Right cardiac atrium (tissue), 5 donors: ENCODE measurements around the gene SIX3. TPM values are rescaled to one million over a fixed set of nuclear protein-coding genes. Genes with fewer than 3 reads are reported as not detected.
A peak's percentile ranks its signal among the peaks of the same experiment; 100 is the strongest.

ENCODE experiments used
- ATAC-seq, 2 donors: fragments of 200-7000 bp; cut with Tn5 transposase; one replicate each; pipeline versions ENCODE4 v1.8.0 to v1.9.1; 2020; ENCODE audit warnings: moderate library complexity in 2 of 2, mild to moderate bottlenecking in 1 of 2
- DNase-seq, 3 donors: peaks; one replicate each; pipeline ENCODE4 v3.0.0-alpha.2; 2020
- H3K27ac ChIP-seq: one replicate; pipeline ENCODE4 v1.5.1; 2013; ENCODE audit warnings: mild to moderate bottlenecking, low read length, control low read depth, moderate library complexity
- H3K27me3 ChIP-seq: one replicate; pipeline ENCODE4 v1.6.1; 2013; ENCODE audit not compliant: control insufficient read depth, insufficient read depth
- H3K4me1 ChIP-seq: one replicate; pipeline ENCODE4 v1.6.1; 2013; ENCODE audit warnings: low read length; ENCODE audit not compliant: control insufficient read depth, insufficient read depth
- H3K4me3 ChIP-seq: one replicate; pipeline ENCODE4 v1.5.1; 2013; ENCODE audit warnings: low read length, control low read depth
- H3K9me3 ChIP-seq: one replicate; pipeline ENCODE4 v1.6.1; 2013; ENCODE audit warnings: low read length; ENCODE audit not compliant: control insufficient read depth
- WGBS: extraction: QIAGEN DNeasy Blood & Tissue Kit; methylation state at CpG from one replicate; pipeline ENCODE4 v1.1.7; 2013; 5-methylcytosine and 5-hydroxymethylcytosine counted together
- intact Hi-C, 4 donors: fragments of 100-400 bp; cut with DNase I; formaldehyde crosslinking; loops; one replicate each; pipeline versions ENCODE4 v1.11.0 to v1.14.0; 2022 to 2023
- polyA plus RNA-seq: library from polyadenylated mRNA; stranded (reverse); fragments of 200-250 nt; gene quantifications from one replicate; pipeline ENCODE4 v1.2.3, GENCODE V29; 2013
- total RNA-seq, 4 donors: library from RNA; stranded (reverse); fragmentation: NEBNext Ultra II Directional; extraction: Animal tissue kit (Norgen Biotek cat#: 25700); gene quantifications; one replicate each; pipeline ENCODE4 v1.2.1, GENCODE V29; 2021
- donor health status: healthy with polysubstance abuse.
- donor health status: DM: no; HTN: yes; CAD: no.
- donor health status: DM: no; HTN: no; CAD: no.
- donor health status: DM: no; HTN: yes; CAD: no; lungs with severe emphysema.
- donor health status: DM: yes; HTN: yes; CAD: no.

Gene SIX3
- total and polyA plus RNA-seq, 5 donors: not detected

DNA sequence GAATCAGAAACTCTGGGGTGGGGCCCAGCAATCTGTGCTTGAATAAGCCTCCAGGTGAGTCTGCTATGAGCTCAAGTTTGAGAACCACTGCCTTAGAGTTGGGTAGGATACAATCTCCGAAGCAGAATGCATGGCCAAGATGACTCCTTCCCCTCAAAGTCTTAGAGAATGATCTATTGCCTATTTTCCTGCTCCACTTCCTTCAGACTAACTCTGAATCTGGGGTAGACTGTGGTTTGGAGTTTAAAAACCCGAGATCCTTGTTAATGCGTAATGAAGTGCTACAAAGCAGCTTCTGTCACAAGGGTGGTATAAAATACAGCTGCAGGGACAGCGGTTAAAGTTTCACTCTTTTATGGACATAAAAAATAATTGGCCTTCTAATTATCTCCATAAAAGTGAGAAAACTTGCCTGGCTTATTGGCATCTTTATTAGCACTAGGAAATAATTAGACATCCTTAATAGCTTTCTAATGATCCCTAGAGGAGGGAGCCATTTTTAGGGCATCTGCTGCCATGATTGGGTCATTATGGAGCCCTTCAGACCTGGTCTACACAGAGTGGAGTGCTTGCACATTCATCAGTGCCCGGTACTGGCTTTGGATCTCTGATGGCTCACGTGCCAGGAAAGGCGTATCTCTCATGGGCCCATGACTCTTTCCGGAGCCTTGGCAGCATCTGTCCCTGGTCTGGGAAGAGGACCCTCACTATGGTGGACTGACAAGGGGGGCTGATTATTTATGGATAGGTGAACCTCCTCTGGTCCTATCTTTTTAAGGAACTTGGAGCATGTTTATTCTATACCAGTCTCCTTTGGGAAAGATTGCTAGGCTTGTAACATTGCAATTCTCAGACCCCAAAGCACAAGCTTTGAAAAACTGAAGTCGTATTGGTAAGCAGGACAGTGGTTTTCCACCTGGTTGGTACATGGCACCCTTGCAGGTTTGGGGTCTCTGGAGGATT lies 39.5 kb downstream of the SIX3 start:
- WGBS: 57% methylated on average over 9 of the region's 9 CpGs
- H3K27ac ChIP-seq: no peak overlapping the region
- no peaks in the 10 kb centered on the region for H3K9me3 ChIP-seq
- intact Hi-C loops: loop anchor here (2.0 to 5.0 kb wide), 3 partner anchors 512 to 516 kb away; no protein-coding TSS in a partner anchor
- no peaks in the 10 kb centered on the region for H3K4me1 ChIP-seq
- H3K4me3 ChIP-seq: no peak overlapping the region
- DNase-seq: no peak
- ATAC-seq: no peak
- H3K27me3 ChIP-seq: no peaks in the 10 kb centered on the region

DNA sequence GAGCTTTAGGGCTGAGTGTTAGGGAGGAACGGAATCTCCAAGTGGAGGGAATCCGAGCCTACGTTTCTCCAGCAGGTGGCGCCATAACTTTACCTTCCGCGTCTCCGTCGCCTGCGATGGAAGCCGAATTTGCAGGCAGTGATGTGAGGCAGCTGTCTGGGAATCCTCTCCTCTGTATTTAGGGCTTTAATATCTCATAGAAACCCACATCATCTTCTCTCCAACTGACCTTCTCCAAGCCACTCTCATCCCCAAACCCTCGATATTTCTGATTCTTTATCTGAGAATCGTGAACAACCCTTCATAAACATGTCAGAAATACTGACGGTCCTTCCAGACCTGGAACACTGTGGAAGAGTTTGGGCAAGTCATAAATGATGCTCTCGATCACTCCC lies 40.2 kb downstream of the SIX3 start:
- Histone ChIP-seq H3K9me3 (no peaks in the 10 kb centered on the region), H3K4me1 (no peaks in the 10 kb centered on the region), H3K27me3 (no peaks in the 10 kb centered on the region), H3K4me3 (no peak overlapping the region), H3K27ac (no peak overlapping the region)
- peak; percentile 75 to 89 (median 84) for DNase-seq
- 11% methylated on average over 14 of the region's 14 CpGs for WGBS
- peak; percentile 77 to 78 for ATAC-seq
- intact Hi-C loops: loop anchor here (2.0 to 5.0 kb wide), 3 partner anchors 511 to 516 kb away; no protein-coding TSS in a partner anchor

DNA sequence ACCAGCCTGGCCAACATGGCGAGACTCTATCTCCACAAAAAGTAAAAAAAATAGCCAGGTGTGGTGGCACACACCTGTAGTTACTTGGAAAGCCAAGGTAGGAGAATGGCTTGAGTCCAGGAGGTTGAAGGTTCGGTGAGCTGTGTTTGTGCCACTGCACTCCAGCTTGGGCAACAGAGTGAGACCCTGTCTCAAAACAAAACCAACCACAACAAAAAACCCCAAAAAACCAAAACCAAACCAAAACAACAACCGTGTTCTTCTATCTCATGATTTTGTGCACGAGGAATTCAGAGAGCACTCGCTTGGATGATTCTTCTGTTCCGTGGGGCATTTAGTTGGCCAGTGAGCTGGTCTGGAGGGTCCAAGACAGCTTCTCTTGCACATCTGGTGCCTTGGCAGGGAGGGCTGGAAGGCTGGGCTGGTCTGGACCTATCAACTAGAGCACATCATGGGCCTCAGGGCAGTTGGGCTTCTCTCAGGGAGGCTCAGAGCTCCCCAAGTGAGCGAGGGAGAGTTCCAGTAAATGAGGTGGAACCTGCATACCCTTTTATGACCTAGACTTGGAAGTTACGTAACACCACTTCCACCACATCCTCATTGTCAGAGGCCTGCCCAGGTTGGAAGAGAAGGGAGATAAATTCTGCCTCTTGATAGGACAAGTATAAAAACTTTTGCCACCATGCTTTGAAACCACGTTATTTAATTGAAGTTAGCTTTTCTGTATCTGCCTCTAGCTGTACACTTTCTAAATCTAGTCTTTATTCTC lies 42.5 kb downstream of the SIX3 start:
- intact Hi-C loops: loop anchor here in 1 of 4 donors (5.0 kb wide), 1 partner anchor 513 kb away; no protein-coding TSS in a partner anchor
- no peaks in the 10 kb centered on the region for H3K4me1 ChIP-seq
- no peak overlapping the region for H3K27ac ChIP-seq
- 81% methylated on average over 9 of the region's 9 CpGs for WGBS
- DNase-seq: no peak
- no peak overlapping the region for H3K4me3 ChIP-seq
- no peak for ATAC-seq
- peaks cover 3% of the 10 kb centered on the region for H3K9me3 ChIP-seq
- H3K27me3 ChIP-seq: no peaks in the 10 kb centered on the region

DNA sequence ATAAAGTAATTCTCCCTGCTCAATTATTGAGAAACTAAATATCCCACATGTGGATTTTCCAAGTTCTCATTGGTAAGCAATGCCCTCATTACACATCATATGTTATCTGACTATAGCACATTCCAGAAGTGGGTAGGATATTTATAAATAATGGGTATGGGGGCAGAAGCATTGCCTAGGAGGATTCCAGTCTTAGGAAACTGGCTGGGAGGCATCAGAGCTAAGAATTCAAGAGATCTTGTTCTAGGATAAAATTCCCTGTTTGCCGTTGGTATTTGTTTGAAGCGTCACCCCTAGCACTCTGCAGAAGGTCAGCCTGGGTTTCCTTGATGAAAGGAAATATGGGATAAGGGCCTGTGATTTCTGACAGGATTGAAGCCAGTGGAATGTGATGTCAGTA lies 47.7 kb downstream of the SIX3 start:
- Histone ChIP-seq H3K27ac (no peak overlapping the region), H3K4me3 (no peak overlapping the region), H3K9me3 (peaks cover 3% of the 10 kb centered on the region), H3K27me3 (peaks cover 3% of the 10 kb centered on the region), H3K4me1 (no peaks in the 10 kb centered on the region)
- intact Hi-C loops: no loop called here
- ATAC-seq (no peak), DNase-seq (no peak)
- WGBS: 48% methylated on average over 2 of the region's 2 CpGs

DNA sequence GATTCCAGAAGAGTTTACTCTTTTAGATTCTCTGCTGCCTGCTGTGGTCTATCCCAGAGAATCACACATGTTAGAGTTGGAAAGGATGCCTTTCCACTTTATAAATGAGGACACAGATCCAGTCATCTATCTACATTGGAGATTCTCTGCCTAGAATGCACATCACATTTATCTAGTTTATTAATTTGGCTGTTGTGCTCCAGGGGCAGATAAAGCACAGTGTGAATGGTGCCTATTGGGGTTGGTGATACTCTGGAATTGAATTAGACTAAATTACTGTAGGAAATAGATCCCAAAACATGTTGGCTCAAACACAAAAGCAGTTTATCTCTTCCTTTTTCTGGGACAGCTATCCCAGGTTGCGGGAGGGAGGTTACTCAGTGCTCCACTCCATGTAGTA lies 52.9 kb downstream of the SIX3 start:
- no peak overlapping the region for H3K4me3 ChIP-seq
- peaks cover 3% of the 10 kb centered on the region for H3K27me3 ChIP-seq
- ATAC-seq: no peak
- WGBS: 81% methylated on average over 1 of the region's 1 CpG
- H3K9me3 ChIP-seq: no peaks in the 10 kb centered on the region
- no peak overlapping the region for H3K27ac ChIP-seq
- intact Hi-C loops: no loop called here
- DNase-seq: no peak
- no peaks in the 10 kb centered on the region for H3K4me1 ChIP-seq

Other genes with a start within 250 kb of the SIX3 start
- under 1 TPM; 0.31 to 0.65 (median 0.48) TPM for gene SIX2, start 67.8 kb downstream of the SIX3 start, total RNA-seq
- gene SIX2, start 67.8 kb downstream of the SIX3 start, polyA plus RNA-seq: 0.77 TPM